Ectodermal cell (in vitro differentiated cells): ENCODE data around the gene HEMK1.

ENCODE experiments used
- H3K27ac ChIP-seq: 2 replicates; pipeline ENCODE4 v1.7.0; 2013; ENCODE audit warnings: mild to moderate bottlenecking, low read depth, low read length; ENCODE audit not compliant: insufficient read depth, poor library complexity, severe bottlenecking
- H3K27me3 ChIP-seq: 2 replicates; pipeline ENCODE4 v1.7.0; 2013; ENCODE audit warnings: mild to moderate bottlenecking, low read length; ENCODE audit not compliant: insufficient read depth, control insufficient read depth, poor library complexity, severe bottlenecking
- H3K36me3 ChIP-seq: one replicate; pipeline ENCODE4 v1.7.0; 2013; ENCODE audit warnings: low read length; ENCODE audit not compliant: control insufficient read depth, insufficient read depth
- H3K4me1 ChIP-seq: one replicate; pipeline ENCODE4 v1.7.0; 2013; ENCODE audit warnings: low read length; ENCODE audit not compliant: control insufficient read depth, insufficient read depth
- H3K4me3 ChIP-seq: 2 replicates; pipeline ENCODE4 v1.7.0; 2013; ENCODE audit warnings: low read depth, low read length, control low read depth; ENCODE audit not compliant: insufficient read depth
- H3K9me3 ChIP-seq: 2 replicates; pipeline ENCODE4 v1.7.0; 2013; ENCODE audit warnings: mild to moderate bottlenecking, low read length, moderate library complexity; ENCODE audit not compliant: control insufficient read depth
- whole genome bisulfite sequencing, 2 experiments: methylation state at CpG; one replicate each; pipeline ENCODE4 v1.1.7; 2013; ENCODE audit warnings: missing lambda C conversion rate in 2 of 2; 5-methylcytosine and 5-hydroxymethylcytosine counted together

HEMK1 gene

DNA sequence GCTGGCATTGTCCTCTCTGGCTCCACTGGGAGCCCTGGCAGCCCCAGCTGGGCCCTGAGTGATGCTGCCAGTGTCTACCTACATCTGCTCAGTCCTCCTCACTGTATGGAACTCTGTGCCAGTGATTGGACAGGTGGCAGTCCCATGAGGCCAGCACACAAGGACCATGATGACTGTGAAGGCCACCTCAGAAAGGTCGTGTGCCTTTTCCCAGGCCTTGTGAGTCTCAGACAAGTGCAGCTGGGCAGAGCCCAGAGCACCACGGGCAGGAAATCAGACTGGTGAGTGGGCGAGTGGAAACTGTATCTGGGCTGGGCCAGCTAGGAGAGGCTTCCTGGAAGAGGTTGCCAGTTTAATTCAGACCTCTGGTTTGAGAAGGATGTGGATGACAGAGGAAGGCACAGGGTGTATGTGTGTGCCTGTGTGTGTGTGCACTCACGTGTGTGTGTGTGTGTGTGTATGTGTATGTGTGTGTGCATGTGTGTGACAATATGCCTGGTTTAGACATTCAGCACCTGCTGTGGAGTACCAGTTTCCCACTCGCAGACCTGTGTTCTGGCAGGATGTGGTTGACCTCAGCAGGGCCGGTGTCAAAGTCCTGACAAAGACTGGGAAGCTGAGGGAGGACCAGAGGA is 54.6 kb downstream of the HEMK1 start:
- Histone ChIP-seq H3K4me1 (peaks cover 56% of the 10 kb centered on the region), H3K27ac (no peak overlapping the region), H3K27me3 (no peaks in the 10 kb centered on the region), H3K9me3 (no peaks in the 10 kb centered on the region), H3K4me3 (no peak overlapping the region), H3K36me3 (no peaks in the 10 kb centered on the region)
- WGBS, 2 experiments: 95 to 96% methylated on average over 6 of the region's 6 CpGs

DNA sequence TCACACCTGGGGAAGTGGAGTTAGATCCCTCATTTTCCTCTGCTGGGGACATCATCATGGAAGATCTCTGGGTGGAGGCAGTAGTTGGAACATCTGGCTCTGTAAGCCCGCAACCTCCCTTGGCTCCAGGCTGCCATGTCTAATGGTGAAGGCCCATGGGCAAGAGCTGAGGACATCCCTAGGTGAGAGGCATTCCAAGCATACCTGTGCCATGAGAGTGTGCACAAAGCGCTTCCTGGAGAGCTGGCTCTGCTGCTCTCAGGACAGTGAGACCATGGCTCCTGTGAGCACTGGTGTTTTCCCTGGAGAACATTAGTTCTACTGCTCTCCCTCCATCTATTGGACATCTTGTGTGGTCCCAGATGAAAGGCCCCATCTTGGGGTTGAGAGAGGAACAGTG is 55.3 kb downstream of the HEMK1 start:
- H3K27me3 ChIP-seq: no peaks in the 10 kb centered on the region
- H3K27ac ChIP-seq: peak overlapping the region; percentile 95
- WGBS, 2 experiments: 96 to 97% methylated on average over 2 of the region's 2 CpGs
- H3K9me3 ChIP-seq: no peaks in the 10 kb centered on the region
- H3K4me3 ChIP-seq: no peak overlapping the region
- no peaks in the 10 kb centered on the region for H3K36me3 ChIP-seq
- H3K4me1 ChIP-seq: peaks cover 56% of the 10 kb centered on the region

DNA sequence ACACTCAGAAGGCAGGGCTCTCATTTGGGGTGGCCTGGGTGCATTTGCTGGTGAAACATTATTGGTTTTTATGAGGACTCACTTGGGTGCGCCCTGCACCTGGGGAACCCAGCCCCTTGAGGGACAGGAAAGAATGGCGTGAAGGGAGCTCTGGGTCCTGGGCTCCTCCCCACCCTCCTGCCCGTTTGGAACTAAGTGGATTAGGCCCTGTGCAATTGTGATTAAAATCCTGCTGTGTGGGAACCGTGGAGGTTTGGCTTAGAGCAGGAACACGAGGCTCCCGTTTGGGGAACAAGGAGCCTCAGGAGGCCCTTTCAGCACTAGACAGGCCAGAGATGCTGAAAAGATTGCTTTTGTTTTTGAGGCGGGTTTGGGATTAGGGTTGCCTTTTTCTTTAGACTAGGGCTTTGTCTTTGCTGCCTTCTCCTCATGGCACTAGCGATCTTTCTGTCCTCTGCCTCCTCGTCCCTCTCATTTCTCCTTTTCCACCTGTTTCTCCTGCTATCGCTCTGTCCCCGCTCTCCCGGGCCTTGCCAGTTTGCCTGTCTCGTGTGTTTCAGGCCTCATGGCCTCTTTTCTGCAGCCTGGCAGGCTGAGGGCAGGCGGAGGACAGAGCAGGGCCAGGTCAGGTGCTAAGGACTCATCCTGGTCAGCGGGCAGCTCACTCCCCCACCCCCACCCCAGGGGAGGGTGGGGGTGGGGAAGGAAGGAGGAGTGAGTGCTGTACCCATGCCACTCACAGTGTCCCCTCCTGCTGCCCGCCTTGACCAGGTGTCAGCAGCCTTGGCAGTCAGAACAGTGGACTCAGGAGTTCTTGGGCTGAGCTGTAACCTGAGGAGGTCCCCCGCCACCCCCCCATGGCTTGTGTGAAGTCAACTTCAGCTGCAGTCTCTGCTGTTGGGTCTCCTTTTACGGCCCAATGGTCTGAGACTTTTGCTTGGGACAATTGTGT is 56.2 kb downstream of the HEMK1 start:
- H3K4me1 ChIP-seq: peaks cover 56% of the 10 kb centered on the region
- peak overlapping the region; percentile 4 for H3K4me3 ChIP-seq
- H3K27me3 ChIP-seq: no peaks in the 10 kb centered on the region
- H3K36me3 ChIP-seq: no peaks in the 10 kb centered on the region
- WGBS, 2 experiments: 35 to 39% methylated on average over 17 of the region's 18 CpGs
- no peaks in the 10 kb centered on the region for H3K9me3 ChIP-seq
- peak overlapping the region; percentile 95 for H3K27ac ChIP-seq

DNA sequence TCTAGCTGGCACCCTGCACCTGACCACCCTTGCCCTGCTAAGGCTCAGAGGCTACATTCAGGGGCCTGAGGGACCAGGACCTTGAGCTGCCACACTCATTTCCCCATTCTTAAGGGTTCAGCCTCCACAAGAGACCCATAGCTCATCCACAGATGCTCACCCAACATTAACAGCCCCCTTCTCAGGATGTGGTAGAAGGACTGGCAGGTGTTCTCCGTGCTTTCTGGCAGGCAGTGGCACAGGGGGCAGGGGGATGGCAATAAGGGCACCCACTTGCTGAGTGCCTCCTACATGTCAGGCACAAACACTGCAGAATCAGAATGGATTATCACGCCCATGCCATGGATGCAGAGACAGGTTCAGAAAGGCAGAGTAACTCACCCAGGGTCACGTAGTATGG is 57.1 kb downstream of the HEMK1 start:
- H3K4me3 ChIP-seq: no peak overlapping the region
- no peaks in the 10 kb centered on the region for H3K9me3 ChIP-seq
- H3K4me1 ChIP-seq: peaks cover 56% of the 10 kb centered on the region
- 92 to 97% methylated on average over 3 of the region's 3 CpGs for WGBS, 2 experiments
- H3K36me3 ChIP-seq: no peaks in the 10 kb centered on the region
- no peak overlapping the region for H3K27ac ChIP-seq
- no peaks in the 10 kb centered on the region for H3K27me3 ChIP-seq

DNA sequence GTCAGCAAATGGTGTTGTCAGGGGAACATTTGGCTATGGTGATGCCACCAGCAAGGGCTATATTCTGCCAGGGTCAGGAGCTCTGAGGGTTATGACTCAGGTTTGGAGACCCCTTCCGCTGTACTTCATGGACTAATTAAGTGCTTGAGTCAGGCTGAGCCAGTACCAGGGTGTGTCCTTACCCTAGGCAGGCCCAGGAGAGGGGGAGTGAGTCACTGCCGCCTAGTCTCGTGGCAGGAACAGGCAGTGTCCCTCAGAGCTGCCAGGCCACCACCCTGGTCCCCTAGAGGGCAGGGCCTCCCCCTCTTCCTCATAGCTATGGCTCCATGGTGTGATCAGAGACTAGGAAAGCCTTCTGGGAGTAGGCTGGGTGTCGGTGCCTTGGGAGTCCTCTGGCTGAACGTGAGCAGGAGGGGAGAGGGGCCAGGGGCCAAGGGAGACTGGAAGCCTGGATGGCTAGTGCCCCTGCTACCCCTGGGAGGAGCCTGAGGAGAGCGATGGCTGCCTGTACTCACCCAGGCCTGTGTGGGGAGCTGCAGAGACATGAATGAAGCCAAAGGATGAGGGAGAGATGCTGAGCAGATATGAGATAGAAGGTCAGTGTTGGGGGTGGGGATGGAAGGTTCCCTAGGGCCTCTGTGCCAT is 58.2 kb downstream of the HEMK1 start:
- Histone ChIP-seq H3K4me1 (peaks cover 55% of the 10 kb centered on the region), H3K36me3 (no peaks in the 10 kb centered on the region), H3K4me3 (no peak overlapping the region), H3K27me3 (no peaks in the 10 kb centered on the region), H3K9me3 (no peaks in the 10 kb centered on the region), H3K27ac (no peak overlapping the region)
- 54 to 59% methylated on average over 6 of the region's 6 CpGs for WGBS, 2 experiments

DNA sequence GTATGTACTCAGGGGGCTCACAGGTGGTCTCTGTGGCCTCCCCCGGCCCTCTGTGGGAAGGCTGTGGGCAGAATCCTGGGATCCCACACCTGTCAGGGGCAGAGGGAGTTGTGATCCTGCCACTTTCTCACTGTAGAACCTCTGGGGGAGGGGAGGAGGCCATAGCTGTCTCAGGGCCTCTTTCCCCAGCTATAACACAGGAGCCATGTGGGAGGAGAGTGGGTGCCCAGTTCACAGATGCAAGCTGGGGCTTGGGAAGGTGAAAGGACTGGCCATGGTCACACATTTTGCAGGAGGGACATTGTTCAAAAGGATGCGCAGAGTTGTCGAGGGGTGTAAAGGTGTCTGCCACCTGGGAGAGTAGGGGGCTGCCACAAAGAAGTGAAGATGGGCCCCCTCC is 59.3 kb downstream of the HEMK1 start:
- Histone ChIP-seq H3K27me3 (no peaks in the 10 kb centered on the region), H3K4me3 (no peak overlapping the region), H3K4me1 (peaks cover 45% of the 10 kb centered on the region), H3K27ac (no peak overlapping the region), H3K36me3 (no peaks in the 10 kb centered on the region), H3K9me3 (no peaks in the 10 kb centered on the region)
- 95 to 99% methylated on average over 3 of the region's 3 CpGs for WGBS, 2 experiments

DNA sequence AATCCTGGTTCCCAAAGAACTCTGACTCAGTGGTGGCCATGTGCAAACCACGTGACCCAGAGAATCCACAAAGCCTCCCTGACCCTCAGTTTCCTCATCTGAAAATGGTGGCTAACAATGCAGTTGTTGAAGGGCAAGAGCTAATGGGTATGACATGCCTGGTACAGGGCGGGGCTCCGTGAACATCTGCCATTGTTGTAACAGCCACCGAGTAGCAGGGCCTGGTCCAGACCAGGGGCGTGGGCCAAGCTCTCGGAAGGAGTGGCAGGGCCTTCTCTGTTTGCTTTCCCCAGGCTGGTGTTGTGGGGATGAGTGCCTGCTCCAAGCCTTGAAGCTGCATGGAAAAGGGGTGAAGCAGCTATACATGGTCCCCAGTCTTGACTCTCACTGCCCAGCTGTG is 61.1 kb downstream of the HEMK1 start:
- peaks cover 33% of the 10 kb centered on the region for H3K4me1 ChIP-seq
- H3K9me3 ChIP-seq: no peaks in the 10 kb centered on the region
- no peaks in the 10 kb centered on the region for H3K36me3 ChIP-seq
- WGBS, 2 experiments: 96 to 97% methylated on average over 6 of the region's 6 CpGs
- no peak overlapping the region for H3K4me3 ChIP-seq
- no peak overlapping the region for H3K27ac ChIP-seq
- no peaks in the 10 kb centered on the region for H3K27me3 ChIP-seq

DNA sequence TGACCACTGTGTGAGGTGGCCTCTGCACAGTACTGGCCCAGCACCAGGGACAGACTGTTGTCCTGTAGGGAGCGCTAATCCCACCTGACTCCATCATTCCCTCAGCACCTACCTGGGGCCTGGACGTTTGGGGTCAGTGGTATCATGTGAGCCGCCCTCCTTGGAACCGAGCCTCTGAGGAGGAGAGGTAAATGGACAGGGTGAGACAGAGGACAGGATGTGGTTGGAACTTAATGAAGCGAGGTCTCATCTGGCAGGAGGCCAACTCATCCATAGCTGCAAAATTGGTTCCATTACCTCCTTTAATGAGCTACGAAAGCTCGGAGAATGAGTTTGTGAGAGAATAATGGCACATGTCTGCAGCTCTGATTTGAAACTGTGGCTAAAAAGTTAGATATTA is 61.6 kb downstream of the HEMK1 start:
- Histone ChIP-seq H3K27me3 (no peaks in the 10 kb centered on the region), H3K27ac (no peak overlapping the region), H3K9me3 (no peaks in the 10 kb centered on the region), H3K36me3 (no peaks in the 10 kb centered on the region), H3K4me1 (peaks cover 28% of the 10 kb centered on the region), H3K4me3 (no peak overlapping the region)
- 94% methylated on average over 7 of the region's 7 CpGs for WGBS, 2 experiments

DNA sequence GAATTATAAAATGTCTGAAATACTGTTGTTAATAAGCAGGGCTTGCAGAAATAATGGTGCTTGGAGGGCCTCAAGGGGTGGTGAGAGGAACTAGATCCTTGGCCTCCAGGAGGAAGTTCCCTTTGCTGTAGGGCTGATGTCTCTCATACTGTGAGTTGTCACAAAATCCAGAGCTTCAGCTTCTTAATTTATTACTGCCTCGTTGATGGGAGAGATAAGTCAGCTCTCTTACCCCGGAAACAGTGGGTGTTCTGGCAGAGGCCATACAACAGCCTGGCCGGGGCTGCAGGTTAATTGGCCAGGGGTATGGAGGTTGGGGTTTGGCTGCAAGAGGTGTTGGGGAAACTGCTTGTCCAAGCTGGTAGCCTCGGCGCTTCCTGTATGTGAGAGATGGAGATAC is 63.1 kb downstream of the HEMK1 start:
- WGBS, 2 experiments: 89 to 91% methylated on average over 5 of the region's 5 CpGs
- Histone ChIP-seq H3K4me3 (no peak overlapping the region), H3K36me3 (no peaks in the 10 kb centered on the region), H3K27me3 (no peaks in the 10 kb centered on the region), H3K27ac (no peak overlapping the region), H3K9me3 (no peaks in the 10 kb centered on the region), H3K4me1 (peaks cover 15% of the 10 kb centered on the region)

DNA sequence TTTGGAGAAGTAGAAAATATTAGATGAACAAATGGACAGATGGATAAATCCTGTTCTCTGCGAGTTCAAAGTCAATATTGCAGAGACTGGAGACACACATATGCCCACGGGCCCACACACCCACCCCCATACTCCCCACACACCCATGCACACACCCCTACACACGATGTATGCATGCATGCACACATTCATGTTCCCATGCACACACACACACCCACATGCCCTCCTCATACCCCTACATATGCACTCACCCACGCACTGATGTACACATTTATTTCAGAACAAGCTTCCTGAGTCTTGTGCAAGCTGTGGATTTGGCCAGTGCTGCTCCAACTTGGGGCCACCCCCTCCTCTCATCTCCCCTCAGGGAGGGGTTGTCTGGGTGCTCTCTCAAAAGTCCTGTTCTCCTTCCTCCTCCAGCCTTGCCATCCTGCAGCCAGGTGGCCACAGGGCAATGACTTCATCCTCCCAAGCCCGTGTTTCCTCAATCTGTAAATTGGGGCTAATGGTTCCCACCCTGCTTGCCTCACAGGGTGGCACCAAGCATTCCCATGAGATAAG is 64.0 kb downstream of the HEMK1 start:
- Histone ChIP-seq H3K27me3 (no peaks in the 10 kb centered on the region), H3K4me1 (peaks cover 14% of the 10 kb centered on the region), H3K27ac (no peak overlapping the region), H3K36me3 (no peaks in the 10 kb centered on the region), H3K4me3 (no peak overlapping the region), H3K9me3 (no peaks in the 10 kb centered on the region)
- WGBS, 2 experiments: 92 to 94% methylated on average over 5 of the region's 5 CpGs
